GM12801 (cell line): Measurements from ENCODE around the gene TH.

Experiments used
- TF ChIP-seq, protein P1 (sequence below): IDR thresholded peaks from one replicate; pipeline ENCODE4 v1.5.1; 2011; ENCODE audit warnings: control low read depth; ENCODE audit not compliant: insufficient read length; ENCODE audit errors: extremely low read depth

The TH gene

GRCh38 chr11:2129699-2130366 lies 41.8 kb downstream of the TH start:
- TF ChIP-seq, protein P1, sequence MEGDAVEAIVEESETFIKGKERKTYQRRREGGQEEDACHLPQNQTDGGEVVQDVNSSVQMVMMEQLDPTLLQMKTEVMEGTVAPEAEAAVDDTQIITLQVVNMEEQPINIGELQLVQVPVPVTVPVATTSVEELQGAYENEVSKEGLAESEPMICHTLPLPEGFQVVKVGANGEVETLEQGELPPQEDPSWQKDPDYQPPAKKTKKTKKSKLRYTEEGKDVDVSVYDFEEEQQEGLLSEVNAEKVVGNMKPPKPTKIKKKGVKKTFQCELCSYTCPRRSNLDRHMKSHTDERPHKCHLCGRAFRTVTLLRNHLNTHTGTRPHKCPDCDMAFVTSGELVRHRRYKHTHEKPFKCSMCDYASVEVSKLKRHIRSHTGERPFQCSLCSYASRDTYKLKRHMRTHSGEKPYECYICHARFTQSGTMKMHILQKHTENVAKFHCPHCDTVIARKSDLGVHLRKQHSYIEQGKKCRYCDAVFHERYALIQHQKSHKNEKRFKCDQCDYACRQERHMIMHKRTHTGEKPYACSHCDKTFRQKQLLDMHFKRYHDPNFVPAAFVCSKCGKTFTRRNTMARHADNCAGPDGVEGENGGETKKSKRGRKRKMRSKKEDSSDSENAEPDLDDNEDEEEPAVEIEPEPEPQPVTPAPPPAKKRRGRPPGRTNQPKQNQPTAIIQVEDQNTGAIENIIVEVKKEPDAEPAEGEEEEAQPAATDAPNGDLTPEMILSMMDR: no peak

- TF ChIP-seq, protein P1: no peak
These were observed 42.3 kb downstream of the TH start for GRCh38 chr11:2129308-2129698.

DNA sequence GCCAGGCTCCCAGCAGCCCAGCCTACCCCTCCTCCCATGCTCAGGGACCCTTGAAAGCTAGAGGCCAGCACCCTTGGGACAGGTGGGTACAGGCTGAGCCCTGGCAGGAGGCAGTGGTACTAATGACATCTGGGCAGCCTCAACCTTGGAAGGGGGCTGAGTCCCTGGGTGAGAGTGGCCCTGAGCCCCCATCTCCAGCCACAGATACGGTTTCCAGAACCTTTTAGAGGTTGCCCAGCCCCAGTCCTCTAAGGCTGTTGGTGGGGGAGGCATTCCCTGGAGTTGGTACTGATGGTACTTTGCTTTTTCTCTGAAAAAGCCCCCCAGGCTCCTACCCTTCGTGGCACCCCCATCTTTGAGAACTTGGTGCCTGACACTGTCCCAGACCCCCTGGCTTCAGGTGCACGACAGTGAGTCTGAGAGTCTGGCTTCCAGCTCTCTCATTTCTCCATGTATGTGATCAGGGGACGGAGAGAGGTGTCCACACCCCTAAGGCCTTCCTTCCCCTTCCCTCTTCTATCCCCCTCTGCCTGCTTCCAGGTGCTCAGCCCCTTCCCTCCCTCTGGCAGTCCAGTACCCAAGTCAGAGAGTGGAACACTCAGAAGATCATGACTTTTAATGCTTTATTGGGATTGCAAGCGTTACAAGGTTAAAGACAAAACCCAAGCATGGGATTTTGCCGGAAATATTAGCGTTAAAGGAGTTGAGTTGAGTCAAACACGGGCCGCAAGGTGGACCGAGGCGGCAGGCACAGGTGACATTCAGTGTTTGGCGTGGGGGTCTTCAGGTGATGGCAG lies 42.9 kb downstream of the TH start:
- TF ChIP-seq, protein P1: no peak

- TF ChIP-seq, protein P1: no peak
These were observed 43.5 kb downstream of the TH start for GRCh38 chr11:2128130-2128510.

DNA sequence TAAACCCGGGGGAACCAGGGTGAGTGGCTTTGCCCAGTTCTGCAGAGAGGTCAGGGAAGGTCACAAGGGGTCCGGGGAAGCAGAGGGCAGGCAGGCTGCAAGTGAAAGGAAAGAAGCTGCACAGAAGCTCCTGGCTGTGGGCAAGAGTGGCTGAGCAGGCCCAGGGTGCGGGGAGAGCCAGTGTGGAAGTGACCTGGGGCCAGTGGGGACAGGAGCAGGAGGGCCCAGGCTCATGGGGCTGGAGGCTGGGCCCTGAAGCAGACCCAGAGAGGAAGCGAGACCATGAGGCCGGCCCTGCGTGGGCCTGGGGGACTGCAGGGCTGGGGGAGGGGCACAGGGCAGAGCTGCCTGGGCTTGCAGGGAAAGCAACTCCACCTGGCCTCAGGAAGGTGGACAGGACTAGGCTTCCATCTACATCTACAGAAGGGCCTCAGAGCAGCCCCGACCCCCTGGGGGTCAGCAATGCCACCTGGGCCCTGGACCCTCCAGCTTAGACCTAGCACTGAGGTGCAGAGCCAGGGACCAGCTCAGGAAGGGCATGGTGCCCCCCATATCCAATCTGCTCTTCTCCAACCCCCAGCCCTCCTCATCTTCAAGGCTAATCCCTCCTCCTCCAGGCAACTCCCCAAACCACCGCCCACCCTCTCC lies 44.0 kb downstream of the TH start:
- TF ChIP-seq, protein P1: no peak

- TF ChIP-seq, protein P1: no peak
These were observed 45.0 kb downstream of the TH start for GRCh38 chr11:2126520-2127085.

- TF ChIP-seq, protein P1: no peak
These were observed 48.0 kb downstream of the TH start for GRCh38 chr11:2123628-2123960.
